ENCODE results near the gene NSMCE1. TPM values are rescaled to one million over a fixed set of nuclear protein-coding genes. Genes with fewer than 3 reads are reported as not detected.

NSMCE1 gene
- total RNA-seq, 1 donor, result 97.7 TPM

GRCh38 chr16:27238016-27238587 lies 30.5 kb downstream of the NSMCE1 start:
- no peak for DNase-seq (ENCODE audit: low read depth)
- H3K4me3 ChIP-seq (ENCODE audit: low read depth, low read length), result no peak overlapping the region
- TF ChIP-seq, protein P1, sequence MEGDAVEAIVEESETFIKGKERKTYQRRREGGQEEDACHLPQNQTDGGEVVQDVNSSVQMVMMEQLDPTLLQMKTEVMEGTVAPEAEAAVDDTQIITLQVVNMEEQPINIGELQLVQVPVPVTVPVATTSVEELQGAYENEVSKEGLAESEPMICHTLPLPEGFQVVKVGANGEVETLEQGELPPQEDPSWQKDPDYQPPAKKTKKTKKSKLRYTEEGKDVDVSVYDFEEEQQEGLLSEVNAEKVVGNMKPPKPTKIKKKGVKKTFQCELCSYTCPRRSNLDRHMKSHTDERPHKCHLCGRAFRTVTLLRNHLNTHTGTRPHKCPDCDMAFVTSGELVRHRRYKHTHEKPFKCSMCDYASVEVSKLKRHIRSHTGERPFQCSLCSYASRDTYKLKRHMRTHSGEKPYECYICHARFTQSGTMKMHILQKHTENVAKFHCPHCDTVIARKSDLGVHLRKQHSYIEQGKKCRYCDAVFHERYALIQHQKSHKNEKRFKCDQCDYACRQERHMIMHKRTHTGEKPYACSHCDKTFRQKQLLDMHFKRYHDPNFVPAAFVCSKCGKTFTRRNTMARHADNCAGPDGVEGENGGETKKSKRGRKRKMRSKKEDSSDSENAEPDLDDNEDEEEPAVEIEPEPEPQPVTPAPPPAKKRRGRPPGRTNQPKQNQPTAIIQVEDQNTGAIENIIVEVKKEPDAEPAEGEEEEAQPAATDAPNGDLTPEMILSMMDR (IDR thresholded peaks at IDR 0.05; ENCODE audit: insufficient read depth, low read length), result no peak

- no peak overlapping the region for H3K4me3 ChIP-seq (ENCODE audit: low read depth, low read length)
- TF ChIP-seq, protein P1 (IDR thresholded peaks at IDR 0.05; ENCODE audit: insufficient read depth, low read length), result no peak
- DNase-seq (ENCODE audit: low read depth), result no peak
These were observed 31.2 kb downstream of the NSMCE1 start for GRCh38 chr16:27237219-27238015.

GRCh38 chr16:27236635-27237218 lies 31.8 kb downstream of the NSMCE1 start:
- TF ChIP-seq, protein P1 (IDR thresholded peaks at IDR 0.05; ENCODE audit: insufficient read depth, low read length), result no peak
- H3K4me3 ChIP-seq (ENCODE audit: low read depth, low read length), result no peak overlapping the region
- DNase-seq (ENCODE audit: low read depth), result no peak

- no peak overlapping the region for H3K4me3 ChIP-seq (ENCODE audit: low read depth, low read length)
- DNase-seq (ENCODE audit: low read depth), result no peak
- TF ChIP-seq, protein P1 (IDR thresholded peaks at IDR 0.05; ENCODE audit: insufficient read depth, low read length), result no peak
These were observed 32.7 kb downstream of the NSMCE1 start for GRCh38 chr16:27235938-27236245.

DNA sequence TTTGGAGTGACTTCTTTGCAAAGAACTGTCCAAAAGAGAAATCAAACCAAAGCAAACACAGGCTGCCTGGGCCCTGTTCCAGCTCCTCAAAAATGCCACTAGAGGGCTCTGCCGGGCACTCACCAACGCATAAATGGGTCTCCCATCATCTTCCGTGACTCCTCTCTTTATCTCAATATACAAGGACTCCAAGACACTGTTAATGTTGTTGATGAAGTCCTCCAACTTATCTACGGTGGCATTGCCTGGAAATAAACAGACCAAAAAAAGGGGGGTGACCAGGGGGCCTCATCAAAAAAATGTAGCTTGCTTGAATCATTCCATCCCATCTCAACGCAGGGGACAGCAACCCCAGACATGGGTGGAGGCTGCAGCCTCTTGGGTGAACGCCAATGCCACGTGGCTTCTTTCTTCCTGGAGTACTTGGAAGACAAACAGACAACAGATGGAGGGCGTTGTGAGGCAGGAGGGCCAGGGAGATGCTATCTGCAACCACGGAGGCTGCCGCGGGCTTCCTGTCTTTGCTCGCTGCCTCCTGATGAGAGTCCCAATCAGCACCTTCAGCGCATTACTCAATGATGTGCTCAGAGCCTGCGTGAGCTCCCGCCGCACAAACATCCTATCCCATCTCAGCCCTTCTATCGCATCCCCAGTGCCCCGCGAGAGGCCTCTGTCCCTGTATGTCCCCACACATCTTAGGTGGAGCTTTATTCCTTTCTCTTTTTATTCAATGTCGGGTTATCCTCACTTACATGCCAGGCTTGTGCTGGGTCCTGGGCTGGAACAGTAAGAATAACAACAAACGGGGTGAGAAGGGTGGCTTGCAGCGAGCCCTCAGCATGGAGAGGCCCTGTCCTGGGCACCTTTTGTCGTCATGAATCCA lies 33.3 kb downstream of the NSMCE1 start:
- TF ChIP-seq, protein P1 (IDR thresholded peaks at IDR 0.05; ENCODE audit: insufficient read depth, low read length), result peak; percentile 87
- DNase-seq (ENCODE audit: low read depth), result peak; percentile 93
- no peak overlapping the region for H3K4me3 ChIP-seq (ENCODE audit: low read depth, low read length)

DNA sequence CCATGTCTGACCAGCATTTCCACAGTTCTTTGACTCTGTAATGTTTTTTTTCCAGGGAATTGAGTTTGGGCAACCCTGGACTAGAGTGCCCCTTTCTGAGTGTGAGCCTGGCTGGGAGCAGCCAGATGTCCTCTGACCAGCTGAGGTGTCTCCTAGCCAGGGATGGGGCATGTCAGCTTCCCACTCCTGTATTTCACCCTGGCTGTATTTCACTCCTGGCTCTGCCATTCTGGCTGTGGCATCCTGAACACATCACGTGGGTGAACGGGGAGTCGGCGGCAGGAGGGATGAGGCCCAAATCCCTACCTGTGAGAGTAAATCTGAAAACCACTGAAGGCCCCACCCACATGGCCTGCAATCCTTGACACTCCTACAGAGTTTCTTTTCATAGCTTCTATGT lies 34.0 kb downstream of the NSMCE1 start:
- TF ChIP-seq, protein P1 (IDR thresholded peaks at IDR 0.05; ENCODE audit: insufficient read depth, low read length), result no peak
- DNase-seq (ENCODE audit: low read depth), result no peak
- no peak overlapping the region for H3K4me3 ChIP-seq (ENCODE audit: low read depth, low read length)

All from fibroblast of the aortic adventitia (primary cell).